CMK (cell line): ENCODE results near the gene HOXB9.

Experiments
- DNase-seq: peaks from one replicate; pipeline ENCODE4 v3.0.0-alpha.2; 2010; ENCODE audit warnings: low read depth

The HOXB9 gene

GRCh38 chr17:48596000-48596734 lies 30.0 kb downstream of the HOXB9 start:
- DNase-seq, result no peak

- no peak for DNase-seq
Measured at GRCh38 chr17:48595278-48595999, 30.7 kb downstream of the HOXB9 start.

GRCh38 chr17:48594538-48595277 lies 31.4 kb downstream of the HOXB9 start:
- no peak for DNase-seq

- no peak for DNase-seq
Measured at GRCh38 chr17:48593840-48594537, 32.2 kb downstream of the HOXB9 start.

- no peak for DNase-seq
Measured at GRCh38 chr17:48593126-48593829, 32.9 kb downstream of the HOXB9 start, which contains the start of gene HOXB5. TSS of gene HOXB5 (minus strand) at chr17:48593779. CDS start at chr17:48593682, 97 bp downstream.

GRCh38 chr17:48592577-48592976 lies 33.6 kb downstream of the HOXB9 start:
- no peak for DNase-seq

GRCh38 chr17:48592057-48592514 lies 34.1 kb downstream of the HOXB9 start:
- no peak for DNase-seq

GRCh38 chr17:48591255-48592056 lies 34.7 kb downstream of the HOXB9 start:
- DNase-seq, result no peak

- DNase-seq, result no peak
Measured at GRCh38 chr17:48590607-48591161, 35.5 kb downstream of the HOXB9 start.

GRCh38 chr17:48589831-48590606 lies 36.1 kb downstream of the HOXB9 start, which contains the start of gene HOXB3:
TSS of gene HOXB3 (minus strand) at chr17:48590241. CDS start at chr17:48552474, 37,767 bp downstream.
- DNase-seq, result no peak

GRCh38 chr17:48589060-48589830 lies 36.9 kb downstream of the HOXB9 start:
- no peak for DNase-seq

GRCh38 chr17:48588528-48588927 lies 37.6 kb downstream of the HOXB9 start:
- no peak for DNase-seq

- DNase-seq, result no peak
Measured at GRCh38 chr17:48588074-48588415, 38.1 kb downstream of the HOXB9 start.

- DNase-seq, result no peak
Measured at GRCh38 chr17:48587276-48588073, 38.7 kb downstream of the HOXB9 start.

GRCh38 chr17:48586355-48587258 lies 39.6 kb downstream of the HOXB9 start:
- no peak for DNase-seq

GRCh38 chr17:48584223-48584741 lies 41.9 kb downstream of the HOXB9 start:
- no peak for DNase-seq
